K562 (cell line): ENCODE data around the gene TET2. TPM values are rescaled to one million over a fixed set of nuclear protein-coding genes. Genes with fewer than 3 reads are reported as not detected.

Experiments used
- ATAC-seq: fragments of 200-7000 bp; cut with Tn5 transposase; 3 replicates; pipeline ENCODE4 v1.9.1; 2020; ENCODE audit warnings: moderate library complexity
- BruUV-seq: library from RNA; stranded (reverse); fragments of 400-500 nt; replicated peaks from 2 replicates; lab custom pipeline; 2021; lab: Mats Ljungman, UMichigan
- CTCF ChIA-PET: fragments of 300-600 bp; formaldehyde crosslinking; extraction: SDS; loops from one replicate; lab custom pipeline; 2021; ENCODE audit warnings: low intra/inter-chr PET ratio; lab: Yijun Ruan, JAX
- POLR2A ChIA-PET: fragments of 300-600, 350-650 bp; sonication (Branson Sonifier 250); formaldehyde crosslinking; extraction: SDS; loops from one replicate; lab custom pipeline; 2021; ENCODE audit warnings: antibody characterized with exemption, inconsistent platforms; lab: Yijun Ruan, JAX
- DNase-seq, 4 experiments: peaks; one replicate each; pipeline versions ENCODE4 v3.0.0 to v3.0.0-alpha.2; 2011 to 2018; ENCODE audit warnings: low spot score in 3 of 4, mixed read lengths in 3 of 4; ENCODE audit errors: extremely low read depth in 1 of 4
- FAIRE-seq: peaks from 2 replicates; lab custom pipeline; 2011; peaks lifted over from hg19 to GRCh38; lab: Jason Lieb, UNC
- H2AFZ ChIP-seq: 2 replicates; pipeline ENCODE4 v1.6.0; 2011; ENCODE audit warnings: low read depth, low read length, control low read depth, inconsistent platforms
- H3K27ac ChIP-seq: fragments of 200-600 bp; 3 replicates; pipeline ENCODE4 v1.8.0; 2011; ENCODE audit warnings: low read depth, mild to moderate bottlenecking, control low read depth, inconsistent platforms, low read length, moderate library complexity, mixed read lengths; ENCODE audit errors: extremely low read depth
- H3K27me3 ChIP-seq, 2 experiments: fragments of 300-600 bp in 1 of 2; 2 replicates in 1 of 2; 3 replicates in 1 of 2; pipeline versions ENCODE4 v1.6.0 to v1.8.0; 2011; ENCODE audit warnings: inconsistent platforms in 2 of 2, low read length in 2 of 2, mild to moderate bottlenecking in 1 of 2, mixed read lengths in 1 of 2, moderate library complexity in 1 of 2; ENCODE audit not compliant: control insufficient read depth in 2 of 2, insufficient read depth in 2 of 2
- H3K36me3 ChIP-seq: fragments of 300-600 bp; 3 replicates; pipeline ENCODE4 v1.8.0; 2011; ENCODE audit warnings: mild to moderate bottlenecking, low read length, inconsistent platforms; ENCODE audit not compliant: control insufficient read depth, insufficient read depth
- H3K4me1 ChIP-seq, 2 experiments: fragments of 200-600 bp in 1 of 2; replicated peaks in 1 of 2; 2 replicates in 1 of 2; 3 replicates in 1 of 2; pipeline versions ENCODE4 v1.5.1 to v1.8.0; 2011; ENCODE audit warnings: inconsistent platforms in 2 of 2, low read length in 2 of 2, mild to moderate bottlenecking in 1 of 2, mixed read lengths in 1 of 2, moderate library complexity in 1 of 2; ENCODE audit not compliant: control insufficient read depth in 2 of 2, insufficient read depth in 2 of 2
- H3K4me2 ChIP-seq: 2 replicates; pipeline ENCODE4 v1.6.1; 2011; ENCODE audit warnings: low read length, control low read depth, inconsistent platforms, mixed read lengths; ENCODE audit not compliant: insufficient read depth
- H3K4me3 ChIP-seq: fragments of 200-600 bp; sonication (generic), shearing (Covaris generic); 2 replicates; pipeline ENCODE4 v1.5.1; 2016; ENCODE audit warnings: control low read depth, inconsistent platforms
- H3K79me2 ChIP-seq: fragments of 200-600 bp; 3 replicates; pipeline ENCODE4 v1.8.0; 2011; ENCODE audit warnings: low read length, inconsistent platforms; ENCODE audit not compliant: control insufficient read depth, insufficient read depth
- H3K9ac ChIP-seq, 2 experiments: 2 replicates each; pipeline versions ENCODE4 v1.6.0 to v1.6.1; 2011; ENCODE audit warnings: low read depth in 2 of 2, low read length in 2 of 2, control low read depth in 1 of 2, inconsistent platforms in 1 of 2, mild to moderate bottlenecking in 1 of 2, mixed read lengths in 1 of 2; ENCODE audit not compliant: insufficient read depth in 1 of 2
- H3K9me1 ChIP-seq: one replicate; pipeline ENCODE4 v1.6.0; 2011; ENCODE audit warnings: inconsistent platforms, mild to moderate bottlenecking, low read length, moderate library complexity; ENCODE audit not compliant: control insufficient read depth, insufficient read depth
- H3K9me3 ChIP-seq: replicated peaks from 2 replicates; pipeline ENCODE4 v1.5.1; 2011; ENCODE audit warnings: low read depth, low read length, inconsistent platforms; ENCODE audit not compliant: control insufficient read depth, insufficient read depth
- H4K20me1 ChIP-seq: replicated peaks from 2 replicates; pipeline ENCODE4 v1.6.1; 2011; ENCODE audit warnings: low read length, inconsistent platforms, mixed read lengths; ENCODE audit not compliant: control insufficient read depth, insufficient read depth
- ARID1B ChIP-seq: fragments of 450-650 bp; IDR thresholded peaks from 2 replicates; pipeline ENCODE4 v1.6.1; 2016; ENCODE audit warnings: antibody characterized with exemption, mild to moderate bottlenecking, inconsistent platforms
- ATF7 ChIP-seq: fragments of 450-650 bp; IDR thresholded peaks from 2 replicates; pipeline ENCODE4 v1.7.1; 2014; ENCODE audit warnings: mild to moderate bottlenecking, moderate library complexity
- C11orf30 ChIP-seq: fragments of 450-650 bp; IDR thresholded peaks from 2 replicates; pipeline ENCODE4 v1.6.1; 2016; ENCODE audit warnings: low read depth, mild to moderate bottlenecking
- KLF13 ChIP-seq: fragments of 450-650 bp; IDR thresholded peaks from 2 replicates; pipeline ENCODE4 v1.6.1; 2016; ENCODE audit warnings: missing genetic modification characterization, low read depth, mild to moderate bottlenecking, missing compliant biosample characterization, moderate library complexity, borderline replicate concordance
- SP2 ChIP-seq: IDR thresholded peaks from 2 replicates; pipeline ENCODE4 v1.6.1; 2011; ENCODE audit warnings: mild to moderate bottlenecking, low read depth, low read length, moderate library complexity; ENCODE audit not compliant: poor library complexity, severe bottlenecking; ENCODE audit errors: extremely low read depth
- TCFL5 ChIP-seq: fragments of 250-450 bp; sonication (Bioruptor Pico); conservative IDR thresholded peaks from 2 replicates; pipeline ENCODE4 v1.6.1; 2021; ENCODE audit warnings: mild to moderate bottlenecking, moderate library complexity, matching md5 sums
- TSHZ1 ChIP-seq: fragments of 250-450 bp; sonication (Bioruptor Pico); IDR thresholded peaks from 2 replicates; pipeline ENCODE4 v1.4.0; 2020; ENCODE audit warnings: mild to moderate bottlenecking, moderate library complexity
- VEZF1 ChIP-seq: fragments of 200-800 bp; sonication (Bioruptor generic); IDR thresholded peaks from 2 replicates; pipeline ENCODE4 v1.6.1; 2017; ENCODE audit warnings: missing genetic modification characterization, missing compliant biosample characterization
- ZBTB49 ChIP-seq: sonication (generic); formaldehyde crosslinking; IDR thresholded peaks from 2 replicates; pipeline ENCODE4 v1.8.0; 2022; ENCODE audit warnings: missing genetic modification reagents, mild to moderate bottlenecking, borderline replicate concordance
- ZNF280B ChIP-seq: fragments of 250-450 bp; sonication (Bioruptor Pico); IDR thresholded peaks from 2 replicates; pipeline ENCODE4 v1.5.1; 2021; ENCODE audit warnings: mild to moderate bottlenecking
- ZNF324 ChIP-seq: fragments of 250-450 bp; sonication (Bioruptor Pico); IDR thresholded peaks from 2 replicates; pipeline ENCODE4 v1.4.0; 2020; ENCODE audit warnings: mild to moderate bottlenecking
- ZNF76 ChIP-seq: fragments of 250-450 bp; sonication (Bioruptor Pico); IDR thresholded peaks from 2 replicates; pipeline ENCODE4 v1.4.0; 2020; ENCODE audit warnings: mild to moderate bottlenecking, moderate library complexity, borderline replicate concordance
- WGBS: fragments of 100-300 bp; shearing (Covaris generic); methylation state at CpG from one replicate; pipeline ENCODE4 v1.1.6; 2016; ENCODE audit warnings: low coverage, mixed read lengths; ENCODE audit not compliant: insufficient coverage; ENCODE audit errors: missing lambda C conversion rate; 5-methylcytosine and 5-hydroxymethylcytosine counted together
- in situ Hi-C: fragments of 300-500 bp; cut with MboI; formaldehyde crosslinking; loops from 4 replicates; pipeline ENCODE4 v1.15.0; 2018; ENCODE audit warnings: inconsistent platforms, mixed read lengths
- intact Hi-C: fragments of 100-400 bp; cut with micrococcal nuclease; formaldehyde crosslinking; loops from 2 replicates; pipeline ENCODE4 v1.14.2; 2022
- polyA plus RNA-seq, 8 experiments: library from polyadenylated mRNA; depleted of rRNA in 4 of 8; stranded (reverse) in 5 of 8; unstranded in 3 of 8; fragments of >200 nt; fragmentation: Nextera tagmentation in 2 of 8; fragmentation: Illumina TruSeq in 1 of 8; extraction: Ambion mirVana in 2 of 8; extraction: Trizol in 1 of 8; gene quantifications; 2 replicates each; pipeline versions ENCODE4 v1.2.1 to v1.2.3, GENCODE V29; 2011 to 2014; ENCODE audit warnings: inconsistent platforms in 1 of 8, missing spikeins in 1 of 8
- total RNA-seq, 7 experiments: library from RNA; depleted of rRNA in 6 of 7; stranded (reverse); fragments of >200 nt in 6 of 7; fragmentation: Illumina TruSeq in 2 of 7; extraction: Trizol in 2 of 7; gene quantifications; 2 replicates each; pipeline versions ENCODE4 v1.2.1 to v1.2.3, GENCODE V29; 2011 to 2021; ENCODE audit warnings: low replicate concordance in 1 of 7

TET2 gene
- total and polyA plus RNA-seq, 9 of the 15 experiments (the other 6 are each of a cell fraction or from before 2014, with no cell fraction given): 0.80 to 11.1 (median 4.9) TPM

- Histone ChIP-seq H3K4me2 (no peak overlapping the region), H3K9me3 (no peaks in the 10 kb centered on the region), H3K4me3 (no peak overlapping the region), H3K36me3 (no peaks in the 10 kb centered on the region), H3K9ac (no peak overlapping the region), H3K4me1 (no peaks in the 10 kb centered on the region; a peak in 1 of 5 replicates), H4K20me1 (no peaks in the 10 kb centered on the region), H3K27me3 (no peaks in the 10 kb centered on the region), H3K27ac (no peak overlapping the region), H3K79me2 (no peaks in the 10 kb centered on the region), H3K9me1 (no peaks in the 10 kb centered on the region), H2AFZ (no peak overlapping the region)
- POLR2A ChIA-PET: no interaction called here
- WGBS: 0% methylated on average over 1 of the region's 1 CpG
- in situ Hi-C loops: no loop called here
- intact Hi-C loops: no loop called here
- ATAC-seq (no peak), FAIRE-seq (no peak), DNase-seq (no peak)
- no TSS peak for BruUV-seq
- CTCF ChIA-PET: no interaction called here
- TF ChIP-seq KLF13 (tag) (no peak), ZNF324 (no peak), ARID1B (no peak), TCFL5 (CRISPR knock-in tag) (no peak), TSHZ1 (CRISPR knock-in tag) (no peak), SP2 (no peak), ZBTB49 (CRISPR knock-in tag) (no peak), C11orf30 (no peak), VEZF1 (no peak), ZNF280B (CRISPR knock-in tag) (no peak), ZNF76 (CRISPR knock-in tag) (no peak), ATF7 (no peak)
These were observed 32.9 kb upstream of the TET2 start for GRCh38 chr4:105113800-105114199.
